Measurements from ENCODE around the gene ZFYVE16. TPM values are rescaled to one million over a fixed set of nuclear protein-coding genes. Genes with fewer than 3 reads are reported as not detected.

ZFYVE16 gene
- total and polyA plus RNA-seq, 2 of the 4 experiments (the other 2 are of a cell fraction), result 5.3 to 11.1 TPM

GRCh38 chr5:80403782-80404181, 4.1 kb upstream of the ZFYVE16 start:
- Histone ChIP-seq H2BK120ac (ENCODE audit: low read depth, low read length) (no peak overlapping the region), H3K56ac (ENCODE audit: extremely low read depth, insufficient read depth, low read length) (no peak overlapping the region), H3K18ac (ENCODE audit: low read depth, low read length) (no peak overlapping the region), H3K14ac (replicated peaks; ENCODE audit: low read depth, low read length) (no peak overlapping the region), H3K4me2 (ENCODE audit: low read depth, low read length) (no peak overlapping the region), H4K20me1 (ENCODE audit: insufficient read depth, low read length) (no peaks in the 10 kb centered on the region), H2AK5ac (ENCODE audit: low read depth, low read length) (no peak overlapping the region), H4K5ac (ENCODE audit: low read depth, low read length) (no peak overlapping the region), H3K79me1 (ENCODE audit: low read depth in 1 of 2, low read length in 2 of 2) (no peaks in the 10 kb centered on the region; a peak in 1 of 4 replicates), H2BK5ac (ENCODE audit: low read depth, low read length, poor library complexity, severe bottlenecking) (no peak overlapping the region), H3K27me3 (ENCODE audit: control insufficient read depth, insufficient read depth, low read length) (no peaks in the 10 kb centered on the region), H4K91ac (ENCODE audit: insufficient read depth, low read depth, low read length) (no peak overlapping the region), H3K9ac (ENCODE audit: low read depth, low read length) (no peak overlapping the region), H3K23ac (ENCODE audit: low read depth, low read length) (no peak overlapping the region), H3K4me1 (ENCODE audit: control insufficient read depth, insufficient read depth, low read length) (peaks cover 3% of the 10 kb centered on the region; the same call in 1 of the 2 replicates), H3K4me3 (ENCODE audit: insufficient read depth, low read depth, low read length) (no peak overlapping the region), H3K4ac (ENCODE audit: low read depth, low read length) (no peak overlapping the region), H3K36me3 (ENCODE audit: control insufficient read depth, insufficient read depth, low read length) (no peaks in the 10 kb centered on the region), H2BK15ac (ENCODE audit: low read depth, low read length) (no peak overlapping the region), H2BK20ac (ENCODE audit: low read depth, low read length) (no peak overlapping the region), H4K8ac (ENCODE audit: low read depth in 2 of 2, low read length in 2 of 2) (no peak overlapping the region), H2AK9ac (replicated peaks; ENCODE audit: low read depth, low read length, poor library complexity) (no peak overlapping the region), H3K27ac (ENCODE audit: insufficient read depth, low read length) (no peak overlapping the region), H3K9me3 (ENCODE audit: control insufficient read depth, insufficient read depth, low read length) (no peaks in the 10 kb centered on the region), H2AFZ (replicated peaks; ENCODE audit: low read length, poor library complexity) (no peak overlapping the region), H3K9me1 (ENCODE audit: insufficient read depth, low read length) (no peaks in the 10 kb centered on the region)
- in situ Hi-C loops (cut with MboI; ENCODE audit: low sequenced_read_pairs) (no loop called here), intact Hi-C loops (cut with micrococcal nuclease) (no loop called here), dilution Hi-C loops (cut with HindIII; ENCODE audit: low sequenced_read_pairs, unreplicated experiment) (no loop called here)
- ATAC-seq (ENCODE audit: low read depth) (no peak), DNase-seq (no peak)
- TF ChIP-seq BHLHE40 (IDR thresholded peaks at IDR 0.05; ENCODE audit: low read depth, low read length) (no peak), MAZ (IDR thresholded peaks at IDR 0.05; ENCODE audit: borderline replicate concordance, low read depth, low read length) (no peak), RCOR1 (IDR thresholded peaks at IDR 0.05; ENCODE audit: insufficient replicate concordance, low read length) (no peak), RFX5 (IDR thresholded peaks at IDR 0.05; ENCODE audit: low read depth, low read length) (no peak), MXI1 (IDR thresholded peaks at IDR 0.05; ENCODE audit: borderline replicate concordance, low read depth, low read length) (no peak), MAFK (IDR thresholded peaks at IDR 0.05; ENCODE audit: low read depth, low read length) (no peak), CHD1 (IDR thresholded peaks at IDR 0.05; ENCODE audit: low read depth, low read length) (no peak), POLR2A (IDR thresholded peaks at IDR 0.05; ENCODE audit: low read depth, low read length) (no peak), CEBPB (IDR thresholded peaks at IDR 0.05; ENCODE audit: low read depth, low read length) (no peak), SMC3 (IDR thresholded peaks at IDR 0.05; ENCODE audit: low read depth, low read length) (no peak), NFE2L2 (IDR thresholded peaks at IDR 0.05; ENCODE audit: low read depth, low read length) (no peak), ELK1 (IDR thresholded peaks at IDR 0.05; ENCODE audit: borderline replicate concordance, low read depth, low read length) (no peak), CTCF (conservative IDR thresholded peaks at IDR 0.05; ENCODE audit: low read depth, low read length) (no peak)
- ChIA-PET POLR2A (ENCODE audit: unreplicated experiment) (no interaction called here), CTCF (no interaction called here)
- BruUV-seq (replicated peaks), result no TSS peak
- no CpG with 5 or more reads among the region's 2 CpGs for WGBS, 2 experiments (ENCODE audit: extremely low coverage in 2 of 2, insufficient read length in 1 of 2)
